Uterus (tissue), 4 donors: ENCODE data around the gene MIOS. TPM values are rescaled to one million over a fixed set of nuclear protein-coding genes. Genes with fewer than 3 reads are reported as not detected.

Experiments used
- DNase-seq, 2 donors: peaks; one replicate each; pipeline ENCODE4 v3.0.0-alpha.2; 2019 to 2020
- H3K27ac ChIP-seq, 2 donors: fragments of 200-600 bp; sonication (generic); 1 replicate in 1 of 2; 2 replicates in 1 of 2; pipeline ENCODE4 v1.5.1; 2016 to 2018
- H3K27me3 ChIP-seq, 2 donors: fragments of 200-600 bp; sonication (generic); one replicate each; pipeline ENCODE4 v1.5.1; 2018 to 2019; ENCODE audit warnings: control low read depth in 1 of 2
- H3K36me3 ChIP-seq, 2 donors: fragments of 200-600 bp; sonication (generic); one replicate each; pipeline ENCODE4 v1.5.1; 2019; ENCODE audit warnings: control low read depth in 1 of 2
- H3K4me1 ChIP-seq, 2 donors: fragments of 200-600 bp; sonication (generic); one replicate each; pipeline ENCODE4 v1.5.1; 2018 to 2019; ENCODE audit warnings: control low read depth in 1 of 2
- H3K4me3 ChIP-seq, 2 donors: fragments of 200-600 bp; sonication (generic); 1 replicate in 1 of 2; 2 replicates in 1 of 2; pipeline ENCODE4 v1.5.1; 2018 to 2019; ENCODE audit warnings: mild to moderate bottlenecking in 1 of 2
- H3K9me3 ChIP-seq, 2 donors: fragments of 200-600 bp; sonication (generic); one replicate each; pipeline ENCODE4 v1.5.1; 2019; ENCODE audit warnings: control low read depth in 1 of 2
- CTCF ChIP-seq, 4 experiments: fragments of 200-600 bp in 2 of 4; fragments of 450-650 bp in 2 of 4; sonication (generic) in 2 of 4; IDR thresholded peaks; one replicate each; pipeline ENCODE4 v1.5.1; 2016 to 2019; ENCODE audit warnings: antibody characterized with exemption in 4 of 4, mild to moderate bottlenecking in 2 of 4, moderate library complexity in 1 of 4
- POLR2A ChIP-seq, 2 donors: fragments of 450-650 bp; IDR thresholded peaks; one replicate each; pipeline ENCODE4 v1.6.1; 2016; ENCODE audit warnings: antibody characterized with exemption in 2 of 2, mild to moderate bottlenecking in 1 of 2, moderate library complexity in 1 of 2
- intact Hi-C: fragments of 100-400 bp; cut with DNase I; formaldehyde crosslinking; loops from one replicate; pipeline ENCODE4 v1.15.1; 2023; ENCODE audit warnings: low total_unique reads
- total RNA-seq, 4 donors: library from RNA; depleted of rRNA in 3 of 4; stranded (reverse); fragments of >200 nt in 3 of 4; gene quantifications; one replicate each; pipeline versions ENCODE4 v1.1.0 to v1.2.4, GENCODE V29; 2014 to 2023
- donor health status: DM: yes; HTN: yes; CAD: no.

MIOS gene
- total RNA-seq, 4 donors from 2014 or later: 13.2 to 124 (median 28.5) TPM

- no peak overlapping the region for H3K4me3 ChIP-seq
- no peaks in the 10 kb centered on the region for H3K4me1 ChIP-seq
- intact Hi-C loops: loop anchor here (5.0 kb wide), 1 partner anchor 256 kb away; no protein-coding TSS in a partner anchor
- H3K36me3 ChIP-seq: no peaks in the 10 kb centered on the region
- no peak overlapping the region for H3K27ac ChIP-seq
- DNase-seq: no peak
- no peaks in the 10 kb centered on the region for H3K27me3 ChIP-seq
- TF ChIP-seq CTCF (IDR thresholded peaks at IDR 0.05) (no peak), POLR2A (IDR thresholded peaks at IDR 0.05) (no peak)
- no peaks in the 10 kb centered on the region for H3K9me3 ChIP-seq
Observed at GRCh38 chr7:7576344-7576743, 9.7 kb downstream of the MIOS start.

GRCh38 chr7:7577888-7578287 lies 11.2 kb downstream of the MIOS start:
- H3K9me3 ChIP-seq: no peaks in the 10 kb centered on the region
- TF ChIP-seq POLR2A (IDR thresholded peaks at IDR 0.05) (no peak), CTCF (IDR thresholded peaks at IDR 0.05) (no peak)
- no peak for DNase-seq
- no peaks in the 10 kb centered on the region for H3K36me3 ChIP-seq
- intact Hi-C loops: loop anchor here (5.0 kb wide), 1 partner anchor 254 kb away; no protein-coding TSS in a partner anchor
- no peaks in the 10 kb centered on the region for H3K4me1 ChIP-seq
- H3K4me3 ChIP-seq: no peak overlapping the region
- H3K27me3 ChIP-seq: no peaks in the 10 kb centered on the region
- no peak overlapping the region for H3K27ac ChIP-seq

DNA sequence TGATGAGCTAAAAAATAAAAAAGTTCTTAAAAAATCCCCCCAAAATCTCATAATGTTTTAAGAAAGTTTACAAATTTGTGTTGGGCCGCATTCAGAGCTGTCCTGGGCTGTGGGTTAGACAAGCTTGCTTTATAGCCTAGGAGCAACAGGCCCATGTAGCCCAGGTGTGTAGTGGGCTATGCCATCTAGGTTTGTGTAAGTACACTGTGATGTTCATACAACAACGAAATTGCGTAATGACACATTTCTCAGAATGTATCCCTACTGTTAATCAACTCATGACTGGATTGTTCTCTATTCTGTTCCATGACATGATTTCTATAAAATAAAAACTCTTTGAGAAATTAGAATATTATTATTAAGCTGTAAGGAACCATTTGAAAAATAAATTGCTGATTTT lies 13.0 kb downstream of the MIOS start:
- Histone ChIP-seq H3K4me3 (no peak overlapping the region), H3K27ac (no peak overlapping the region), H3K4me1 (no peaks in the 10 kb centered on the region), H3K27me3 (no peaks in the 10 kb centered on the region), H3K9me3 (no peaks in the 10 kb centered on the region), H3K36me3 (no peaks in the 10 kb centered on the region)
- intact Hi-C loops: loop anchor here (5.0 kb wide), 1 partner anchor 253 kb away; no protein-coding TSS in a partner anchor
- DNase-seq: no peak
- TF ChIP-seq CTCF (IDR thresholded peaks at IDR 0.05) (no peak), POLR2A (IDR thresholded peaks at IDR 0.05) (no peak)

DNA sequence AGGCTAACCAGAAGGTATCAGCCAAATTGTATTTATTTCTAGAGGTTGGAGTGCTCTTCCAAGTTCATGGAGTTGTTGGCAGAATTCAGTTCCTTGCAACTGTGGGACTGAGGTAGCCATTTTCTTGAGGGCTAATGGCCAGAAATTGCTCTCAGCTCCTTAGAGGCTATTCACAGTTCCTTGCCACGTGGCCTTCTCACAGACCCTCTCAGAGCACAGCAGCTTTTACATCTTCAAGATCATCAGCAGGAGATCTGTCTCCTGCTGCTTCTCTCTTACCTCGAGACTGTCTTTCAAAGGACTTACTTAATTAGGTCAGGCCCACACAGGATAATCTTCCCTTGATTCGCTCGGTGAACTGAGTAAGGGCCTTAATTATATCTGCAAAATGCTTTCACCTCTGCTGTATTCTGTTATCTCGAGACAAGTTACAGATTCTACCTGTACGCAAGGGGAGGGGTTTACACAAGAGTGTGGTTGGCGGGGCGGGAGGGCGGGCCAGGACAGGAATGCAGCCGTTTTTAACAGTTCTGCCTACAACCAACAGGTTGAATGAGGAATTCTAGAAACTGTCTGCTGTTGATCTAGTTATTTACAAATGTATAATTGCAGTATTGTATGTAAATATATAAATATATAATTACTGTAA lies 15.0 kb downstream of the MIOS start:
- no peaks in the 10 kb centered on the region for H3K27me3 ChIP-seq
- no peaks in the 10 kb centered on the region for H3K9me3 ChIP-seq
- H3K4me3 ChIP-seq: no peak overlapping the region
- no peaks in the 10 kb centered on the region for H3K4me1 ChIP-seq
- H3K36me3 ChIP-seq: no peaks in the 10 kb centered on the region
- DNase-seq: no peak
- TF ChIP-seq CTCF (IDR thresholded peaks at IDR 0.05) (no peak), POLR2A (IDR thresholded peaks at IDR 0.05) (no peak)
- H3K27ac ChIP-seq: no peak overlapping the region
- intact Hi-C loops: no loop called here

- intact Hi-C loops: no loop called here
- no peaks in the 10 kb centered on the region for H3K9me3 ChIP-seq
- no peak for DNase-seq
- H3K4me3 ChIP-seq: no peak overlapping the region
- no peaks in the 10 kb centered on the region for H3K36me3 ChIP-seq
- no peaks in the 10 kb centered on the region for H3K4me1 ChIP-seq
- no peak overlapping the region for H3K27ac ChIP-seq
- TF ChIP-seq POLR2A (IDR thresholded peaks at IDR 0.05) (no peak), CTCF (IDR thresholded peaks at IDR 0.05) (no peak)
- no peaks in the 10 kb centered on the region for H3K27me3 ChIP-seq
Observed at GRCh38 chr7:7582596-7582995, 15.9 kb downstream of the MIOS start.
